ENCODE data around the gene NUP107.

DNA sequence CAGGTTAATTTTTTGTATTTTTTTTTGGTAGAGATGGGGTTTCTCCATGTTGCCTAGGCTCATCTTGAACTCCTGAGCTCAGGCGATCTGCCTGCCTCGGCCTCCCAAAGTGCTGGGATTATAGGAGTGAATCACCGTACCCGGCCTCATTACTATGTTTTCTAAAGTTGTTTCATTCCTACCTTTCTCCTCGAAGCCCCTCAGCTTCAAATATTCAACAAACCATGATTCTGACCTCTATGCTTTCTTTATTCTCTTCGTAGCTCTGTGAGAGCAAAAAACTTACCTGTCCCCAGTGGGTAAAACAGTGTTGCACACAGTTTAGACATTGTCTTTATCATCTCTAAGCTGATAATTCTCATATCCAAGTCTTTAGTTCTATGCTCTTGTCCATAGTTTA lies 95.0 kb downstream of the NUP107 start:
- TF ChIP-seq, protein P1, sequence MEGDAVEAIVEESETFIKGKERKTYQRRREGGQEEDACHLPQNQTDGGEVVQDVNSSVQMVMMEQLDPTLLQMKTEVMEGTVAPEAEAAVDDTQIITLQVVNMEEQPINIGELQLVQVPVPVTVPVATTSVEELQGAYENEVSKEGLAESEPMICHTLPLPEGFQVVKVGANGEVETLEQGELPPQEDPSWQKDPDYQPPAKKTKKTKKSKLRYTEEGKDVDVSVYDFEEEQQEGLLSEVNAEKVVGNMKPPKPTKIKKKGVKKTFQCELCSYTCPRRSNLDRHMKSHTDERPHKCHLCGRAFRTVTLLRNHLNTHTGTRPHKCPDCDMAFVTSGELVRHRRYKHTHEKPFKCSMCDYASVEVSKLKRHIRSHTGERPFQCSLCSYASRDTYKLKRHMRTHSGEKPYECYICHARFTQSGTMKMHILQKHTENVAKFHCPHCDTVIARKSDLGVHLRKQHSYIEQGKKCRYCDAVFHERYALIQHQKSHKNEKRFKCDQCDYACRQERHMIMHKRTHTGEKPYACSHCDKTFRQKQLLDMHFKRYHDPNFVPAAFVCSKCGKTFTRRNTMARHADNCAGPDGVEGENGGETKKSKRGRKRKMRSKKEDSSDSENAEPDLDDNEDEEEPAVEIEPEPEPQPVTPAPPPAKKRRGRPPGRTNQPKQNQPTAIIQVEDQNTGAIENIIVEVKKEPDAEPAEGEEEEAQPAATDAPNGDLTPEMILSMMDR (IDR thresholded peaks at IDR 0.05): no peak
- no peak for TF ChIP-seq POLR2A (IDR thresholded peaks at IDR 0.05)
